GM23338 (cell line): ENCODE measurements around the gene HLA-DOB.

Source experiments
- EZH2 ChIP-seq: fragments of 200-600 bp; sonication (generic); IDR thresholded peaks from one replicate; pipeline ENCODE4 v1.8.0; 2017; ENCODE audit warnings: antibody characterized with exemption, mild to moderate bottlenecking, low read depth; ENCODE audit not compliant: unreplicated experiment
- EZH2phosphoT487 ChIP-seq: fragments of 200-600 bp; sonication (generic); IDR thresholded peaks from one replicate; pipeline ENCODE4 v1.8.1; 2018; ENCODE audit warnings: antibody characterized with exemption; ENCODE audit not compliant: unreplicated experiment
- POLR2AphosphoS5 ChIP-seq: IDR thresholded peaks from 2 replicates; pipeline ENCODE4 v1.6.1; 2016; ENCODE audit warnings: antibody characterized with exemption, low read depth
- ZNF331 ChIP-seq: fragments of 250-450 bp; sonication (Bioruptor Pico); IDR thresholded peaks from 2 replicates; pipeline ENCODE4 v1.5.0; 2020; ENCODE audit warnings: low read depth, mild to moderate bottlenecking, moderate library complexity
- TF ChIP-seq, protein P1 (sequence below), 2 experiments: fragments of 200-600 bp in 1 of 2; sonication (generic) in 1 of 2; conservative IDR thresholded peaks; 2 replicates each; pipeline versions ENCODE4 v1.5.1 to v1.6.1; 2016 to 2017; ENCODE audit warnings: antibody characterized with exemption in 2 of 2, low read depth in 2 of 2, mild to moderate bottlenecking in 2 of 2, moderate library complexity in 1 of 2
- TF ChIP-seq, protein P2 (sequence below): IDR thresholded peaks from one replicate; pipeline ENCODE4 v1.6.1; 2018; ENCODE audit warnings: antibody characterized with exemption; ENCODE audit not compliant: unreplicated experiment

DNA sequence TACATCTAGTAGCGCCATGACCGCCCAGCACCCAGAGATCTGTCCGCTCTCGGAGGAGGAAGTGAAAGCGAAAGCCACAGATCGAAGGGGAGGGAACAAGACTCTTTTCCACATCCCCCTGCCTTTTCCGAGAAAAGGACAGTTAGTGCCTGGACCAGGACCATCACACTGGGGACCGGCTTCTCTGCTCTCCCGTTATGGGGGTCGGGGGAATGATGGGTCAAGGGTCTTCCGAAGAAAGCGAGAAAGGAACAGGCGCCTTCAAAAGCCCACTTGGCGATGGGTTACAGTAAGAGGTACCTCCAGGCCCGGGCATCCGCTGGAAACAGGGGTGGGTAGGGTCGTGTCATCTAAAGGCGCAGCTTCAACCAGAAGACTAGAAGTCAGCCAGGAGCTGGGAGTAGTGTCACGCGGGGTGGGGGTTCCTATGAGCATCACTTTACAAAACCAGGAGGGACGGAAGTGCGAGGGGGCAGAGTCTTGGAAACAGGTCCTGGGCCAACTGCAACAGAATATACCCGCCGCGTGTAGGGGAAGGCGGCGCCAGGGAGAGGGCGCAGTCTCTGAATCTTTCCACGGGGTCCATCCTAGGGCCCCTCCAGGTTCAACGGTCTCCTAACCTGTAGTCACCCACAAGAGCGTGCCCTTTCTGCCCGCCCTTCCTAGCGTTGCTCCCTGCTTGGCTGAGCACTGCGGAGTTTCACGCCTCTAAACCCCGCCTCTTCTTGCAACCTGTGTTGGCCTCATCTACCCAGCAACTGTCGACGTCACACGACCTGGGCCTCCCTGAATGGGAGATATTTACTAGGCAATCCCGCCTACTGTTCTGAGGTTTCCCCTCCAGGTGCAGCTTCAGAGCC lies 27.4 kb upstream of the HLA-DOB start, which contains the start of gene PSMB8:
- TF ChIP-seq, protein P1, sequence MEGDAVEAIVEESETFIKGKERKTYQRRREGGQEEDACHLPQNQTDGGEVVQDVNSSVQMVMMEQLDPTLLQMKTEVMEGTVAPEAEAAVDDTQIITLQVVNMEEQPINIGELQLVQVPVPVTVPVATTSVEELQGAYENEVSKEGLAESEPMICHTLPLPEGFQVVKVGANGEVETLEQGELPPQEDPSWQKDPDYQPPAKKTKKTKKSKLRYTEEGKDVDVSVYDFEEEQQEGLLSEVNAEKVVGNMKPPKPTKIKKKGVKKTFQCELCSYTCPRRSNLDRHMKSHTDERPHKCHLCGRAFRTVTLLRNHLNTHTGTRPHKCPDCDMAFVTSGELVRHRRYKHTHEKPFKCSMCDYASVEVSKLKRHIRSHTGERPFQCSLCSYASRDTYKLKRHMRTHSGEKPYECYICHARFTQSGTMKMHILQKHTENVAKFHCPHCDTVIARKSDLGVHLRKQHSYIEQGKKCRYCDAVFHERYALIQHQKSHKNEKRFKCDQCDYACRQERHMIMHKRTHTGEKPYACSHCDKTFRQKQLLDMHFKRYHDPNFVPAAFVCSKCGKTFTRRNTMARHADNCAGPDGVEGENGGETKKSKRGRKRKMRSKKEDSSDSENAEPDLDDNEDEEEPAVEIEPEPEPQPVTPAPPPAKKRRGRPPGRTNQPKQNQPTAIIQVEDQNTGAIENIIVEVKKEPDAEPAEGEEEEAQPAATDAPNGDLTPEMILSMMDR (conservative IDR thresholded peaks at IDR 0.05; ENCODE audit: low read depth in 2 of 2) = 0 out of 4 replicates have a peak, but pooled peaks of 1 of the 2 experiments have one; percentile 7
- no peak for TF ChIP-seq EZH2phosphoT487
- TF ChIP-seq POLR2AphosphoS5 = peak; percentile 79; the same call in 1 of the 2 replicates
- TF ChIP-seq, protein P2, sequence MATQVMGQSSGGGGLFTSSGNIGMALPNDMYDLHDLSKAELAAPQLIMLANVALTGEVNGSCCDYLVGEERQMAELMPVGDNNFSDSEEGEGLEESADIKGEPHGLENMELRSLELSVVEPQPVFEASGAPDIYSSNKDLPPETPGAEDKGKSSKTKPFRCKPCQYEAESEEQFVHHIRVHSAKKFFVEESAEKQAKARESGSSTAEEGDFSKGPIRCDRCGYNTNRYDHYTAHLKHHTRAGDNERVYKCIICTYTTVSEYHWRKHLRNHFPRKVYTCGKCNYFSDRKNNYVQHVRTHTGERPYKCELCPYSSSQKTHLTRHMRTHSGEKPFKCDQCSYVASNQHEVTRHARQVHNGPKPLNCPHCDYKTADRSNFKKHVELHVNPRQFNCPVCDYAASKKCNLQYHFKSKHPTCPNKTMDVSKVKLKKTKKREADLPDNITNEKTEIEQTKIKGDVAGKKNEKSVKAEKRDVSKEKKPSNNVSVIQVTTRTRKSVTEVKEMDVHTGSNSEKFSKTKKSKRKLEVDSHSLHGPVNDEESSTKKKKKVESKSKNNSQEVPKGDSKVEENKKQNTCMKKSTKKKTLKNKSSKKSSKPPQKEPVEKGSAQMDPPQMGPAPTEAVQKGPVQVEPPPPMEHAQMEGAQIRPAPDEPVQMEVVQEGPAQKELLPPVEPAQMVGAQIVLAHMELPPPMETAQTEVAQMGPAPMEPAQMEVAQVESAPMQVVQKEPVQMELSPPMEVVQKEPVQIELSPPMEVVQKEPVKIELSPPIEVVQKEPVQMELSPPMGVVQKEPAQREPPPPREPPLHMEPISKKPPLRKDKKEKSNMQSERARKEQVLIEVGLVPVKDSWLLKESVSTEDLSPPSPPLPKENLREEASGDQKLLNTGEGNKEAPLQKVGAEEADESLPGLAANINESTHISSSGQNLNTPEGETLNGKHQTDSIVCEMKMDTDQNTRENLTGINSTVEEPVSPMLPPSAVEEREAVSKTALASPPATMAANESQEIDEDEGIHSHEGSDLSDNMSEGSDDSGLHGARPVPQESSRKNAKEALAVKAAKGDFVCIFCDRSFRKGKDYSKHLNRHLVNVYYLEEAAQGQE = no peak
- no peak for TF ChIP-seq ZNF331 (CRISPR knock-in tag)
- TF ChIP-seq EZH2 = no peak
